ENCODE measurements around the gene GATA1. TPM values are rescaled to one million over a fixed set of nuclear protein-coding genes. Genes with fewer than 3 reads are reported as not detected.

Gene GATA1
- 1.2 TPM for total RNA-seq

GRCh38 chrX:48786341-48786800 is at the start of gene GATA1:
GATA1 (plus strand) TSS chrX:48786590; CDS start chrX:48791110, 4,520 bp downstream.
- Histone ChIP-seq H3K4me1 (no peaks in the 10 kb centered on the region), H3K36me3 (no peaks in the 10 kb centered on the region), H3K9me3 (no peaks in the 10 kb centered on the region), H3K27me3 (no peaks in the 10 kb centered on the region), H3K27ac (no peak within 1 kb of the TSS), H3K4me3 (no peak within 1 kb of the TSS)
- intact Hi-C loops (cut with DNase I) = no loop called here
- DNase-seq (ENCODE audit: extremely low spot score in 2 of 2) = no peak
- TF ChIP-seq, protein P1, sequence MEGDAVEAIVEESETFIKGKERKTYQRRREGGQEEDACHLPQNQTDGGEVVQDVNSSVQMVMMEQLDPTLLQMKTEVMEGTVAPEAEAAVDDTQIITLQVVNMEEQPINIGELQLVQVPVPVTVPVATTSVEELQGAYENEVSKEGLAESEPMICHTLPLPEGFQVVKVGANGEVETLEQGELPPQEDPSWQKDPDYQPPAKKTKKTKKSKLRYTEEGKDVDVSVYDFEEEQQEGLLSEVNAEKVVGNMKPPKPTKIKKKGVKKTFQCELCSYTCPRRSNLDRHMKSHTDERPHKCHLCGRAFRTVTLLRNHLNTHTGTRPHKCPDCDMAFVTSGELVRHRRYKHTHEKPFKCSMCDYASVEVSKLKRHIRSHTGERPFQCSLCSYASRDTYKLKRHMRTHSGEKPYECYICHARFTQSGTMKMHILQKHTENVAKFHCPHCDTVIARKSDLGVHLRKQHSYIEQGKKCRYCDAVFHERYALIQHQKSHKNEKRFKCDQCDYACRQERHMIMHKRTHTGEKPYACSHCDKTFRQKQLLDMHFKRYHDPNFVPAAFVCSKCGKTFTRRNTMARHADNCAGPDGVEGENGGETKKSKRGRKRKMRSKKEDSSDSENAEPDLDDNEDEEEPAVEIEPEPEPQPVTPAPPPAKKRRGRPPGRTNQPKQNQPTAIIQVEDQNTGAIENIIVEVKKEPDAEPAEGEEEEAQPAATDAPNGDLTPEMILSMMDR (IDR thresholded peaks at IDR 0.05) = no peak
- TF ChIP-seq POLR2AphosphoS5 (IDR thresholded peaks at IDR 0.05; ENCODE audit: insufficient read depth in 1 of 2, low read depth in 1 of 2) (no peak), POLR2A (IDR thresholded peaks at IDR 0.05) (no peak)

GRCh38 chrX:48736878-48737212 is 49.5 kb upstream of the GATA1 start:
- H3K4me1 ChIP-seq = no peaks in the 10 kb centered on the region
- H3K4me3 ChIP-seq = peak overlapping the region; percentile 14 to 45
- H3K27me3 ChIP-seq = no peaks in the 10 kb centered on the region
- no peak for TF ChIP-seq POLR2A (IDR thresholded peaks at IDR 0.05)
- no peak for TF ChIP-seq POLR2AphosphoS5 (IDR thresholded peaks at IDR 0.05; ENCODE audit: insufficient read depth in 1 of 2, low read depth in 1 of 2)
- no peak for DNase-seq (ENCODE audit: extremely low spot score in 2 of 2)
- intact Hi-C loops (cut with DNase I) = no loop called here
- H3K9me3 ChIP-seq = no peaks in the 10 kb centered on the region
- H3K27ac ChIP-seq = no peak overlapping the region
- H3K36me3 ChIP-seq = no peaks in the 10 kb centered on the region

DNA sequence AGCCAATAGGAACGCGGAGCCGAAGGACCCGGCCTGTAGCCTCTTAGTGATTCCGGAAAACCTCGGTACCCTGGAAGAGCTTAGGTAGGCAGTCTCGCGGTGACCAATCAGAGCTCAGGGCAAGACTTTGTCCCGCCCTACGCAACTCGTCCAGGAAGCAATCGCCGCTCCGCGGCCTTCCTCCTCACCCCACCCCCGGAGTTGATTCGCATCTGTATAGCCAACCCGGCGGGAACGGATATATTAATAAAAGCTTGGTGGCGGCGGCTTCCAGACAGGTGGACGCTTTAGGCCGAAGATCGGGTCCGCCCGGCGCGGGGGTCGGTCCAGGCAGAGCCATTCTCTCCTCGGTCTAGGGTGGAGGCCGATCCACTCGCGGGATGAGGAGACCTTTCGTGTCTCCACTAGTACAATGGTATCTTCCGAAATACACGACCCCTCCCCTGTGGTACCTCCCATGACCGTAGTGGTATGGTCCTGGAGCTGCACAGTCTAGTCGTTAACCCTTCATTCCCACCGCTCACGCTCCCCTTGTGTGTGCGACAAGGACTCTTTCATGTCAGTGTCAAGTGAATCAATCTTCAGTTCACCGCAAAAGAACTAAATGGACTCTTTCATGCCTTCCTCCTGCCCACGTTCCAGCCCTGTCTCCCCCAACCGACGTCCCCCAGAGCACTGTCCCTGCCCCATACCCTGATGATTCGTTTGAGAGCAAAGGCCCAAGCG is 49.0 kb upstream of the GATA1 start:
- H3K9me3 ChIP-seq = no peaks in the 10 kb centered on the region
- intact Hi-C loops (cut with DNase I) = no loop called here
- no peaks in the 10 kb centered on the region for H3K4me1 ChIP-seq
- H3K36me3 ChIP-seq = no peaks in the 10 kb centered on the region
- peak overlapping the region; percentile 72 for H3K27ac ChIP-seq
- TF ChIP-seq POLR2A (IDR thresholded peaks at IDR 0.05) = peak in 1 of 2 donors; percentile 40
- TF ChIP-seq, protein P1 (IDR thresholded peaks at IDR 0.05) = no peak
- peak; percentile 85 to 89 for TF ChIP-seq POLR2AphosphoS5 (IDR thresholded peaks at IDR 0.05; ENCODE audit: insufficient read depth in 1 of 2, low read depth in 1 of 2)
- H3K27me3 ChIP-seq = no peaks in the 10 kb centered on the region
- H3K4me3 ChIP-seq = peak overlapping the region; percentile 45 to 66
- DNase-seq (ENCODE audit: extremely low spot score in 2 of 2) = peak in 1 of 2 donors; percentile 94

DNA sequence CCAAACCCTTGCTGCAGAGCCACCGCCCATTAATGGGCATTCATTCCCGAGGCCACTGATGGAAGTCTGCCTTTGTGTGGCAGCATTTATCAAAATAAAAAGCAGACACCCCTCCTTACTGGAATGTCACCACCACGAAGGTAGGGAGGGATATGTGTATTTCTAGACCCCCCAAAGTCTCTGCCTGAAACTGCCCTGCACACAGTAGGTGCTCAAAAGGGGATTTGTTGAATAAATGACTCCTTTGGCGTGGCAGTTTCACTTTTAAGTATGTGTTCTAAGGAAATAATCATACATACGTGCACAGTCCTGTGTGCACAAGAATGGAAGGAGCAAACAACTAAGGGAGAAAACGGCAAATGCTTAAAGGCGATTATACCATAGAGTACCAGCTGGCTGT is 48.5 kb upstream of the GATA1 start:
- Histone ChIP-seq H3K4me3 (peak overlapping the region; percentile 45 to 66), H3K36me3 (no peaks in the 10 kb centered on the region)

DNA sequence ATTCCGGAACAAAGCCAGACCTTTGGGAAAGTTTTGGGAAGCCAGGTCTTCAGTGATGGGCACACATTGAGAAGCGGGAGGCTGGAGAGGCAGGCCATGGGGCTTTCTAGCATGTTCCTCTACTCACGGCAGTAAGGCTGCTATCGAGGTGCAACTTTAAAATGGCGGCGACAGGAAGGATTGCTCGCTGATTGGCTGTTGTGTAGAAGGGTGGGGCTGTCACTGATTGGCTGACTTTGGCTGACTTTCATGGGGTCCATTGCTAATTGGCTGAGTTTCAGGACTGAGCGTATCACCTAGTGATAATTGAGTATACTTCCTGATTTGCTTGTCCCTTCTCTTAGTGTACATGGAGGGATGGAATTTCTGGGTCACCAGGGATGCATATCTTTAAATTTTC is 44.6 kb upstream of the GATA1 start:
- Histone ChIP-seq H3K27me3 (no peaks in the 10 kb centered on the region), H3K4me1 (no peaks in the 10 kb centered on the region), H3K9me3 (no peaks in the 10 kb centered on the region), H3K36me3 (no peaks in the 10 kb centered on the region), H3K27ac (no peak overlapping the region), H3K4me3 (no peak overlapping the region)
- TF ChIP-seq POLR2A (IDR thresholded peaks at IDR 0.05) = no peak
- intact Hi-C loops (cut with DNase I) = no loop called here
- DNase-seq (ENCODE audit: extremely low spot score in 2 of 2) = no peak

More for the DNA sequence above, 48.5 kb upstream of the GATA1 start:
- H3K27me3 ChIP-seq = no peaks in the 10 kb centered on the region
- no peaks in the 10 kb centered on the region for H3K9me3 ChIP-seq
- peak overlapping the region; percentile 72 for H3K27ac ChIP-seq
- TF ChIP-seq POLR2A (IDR thresholded peaks at IDR 0.05) = no peak
- TF ChIP-seq POLR2AphosphoS5 (IDR thresholded peaks at IDR 0.05; ENCODE audit: insufficient read depth in 1 of 2, low read depth in 1 of 2) = no peak
- TF ChIP-seq, protein P1 (IDR thresholded peaks at IDR 0.05) = no peak
- no peak for DNase-seq (ENCODE audit: extremely low spot score in 2 of 2)
- intact Hi-C loops (cut with DNase I) = no loop called here
- H3K4me1 ChIP-seq = no peaks in the 10 kb centered on the region

- TF ChIP-seq POLR2AphosphoS5 (IDR thresholded peaks at IDR 0.05; ENCODE audit: insufficient read depth in 1 of 2, low read depth in 1 of 2) = no peak
- TF ChIP-seq, protein P1 (IDR thresholded peaks at IDR 0.05) = no peak
- TF ChIP-seq POLR2A (IDR thresholded peaks at IDR 0.05) = no peak
- H3K36me3 ChIP-seq = no peaks in the 10 kb centered on the region
- no peak overlapping the region for H3K4me3 ChIP-seq
- no peak overlapping the region for H3K27ac ChIP-seq
- no peaks in the 10 kb centered on the region for H3K4me1 ChIP-seq
- intact Hi-C loops (cut with DNase I) = no loop called here
- H3K9me3 ChIP-seq = no peaks in the 10 kb centered on the region
- H3K27me3 ChIP-seq = no peaks in the 10 kb centered on the region
- DNase-seq (ENCODE audit: extremely low spot score in 2 of 2) = no peak
Observed at GRCh38 chrX:48745222-48745621, 41.2 kb upstream of the GATA1 start.

Data from vagina (tissue), 2 donors.